Activated T-cell treated with anti-CD3 and anti-CD28 coated beads for 24 hours (primary cell): ENCODE data around the gene SNAPC2.
"Not testable (repeated sequence)": the region's sequence is repeated elsewhere in the genome, so short reads cannot be mapped to it uniquely, and the experiment has no call there.

Experiments used
- DNase-seq: peaks from one replicate; pipeline ENCODE4 v3.0.0-alpha.2; 2020; ENCODE audit warnings: low read depth

Gene SNAPC2

DNA sequence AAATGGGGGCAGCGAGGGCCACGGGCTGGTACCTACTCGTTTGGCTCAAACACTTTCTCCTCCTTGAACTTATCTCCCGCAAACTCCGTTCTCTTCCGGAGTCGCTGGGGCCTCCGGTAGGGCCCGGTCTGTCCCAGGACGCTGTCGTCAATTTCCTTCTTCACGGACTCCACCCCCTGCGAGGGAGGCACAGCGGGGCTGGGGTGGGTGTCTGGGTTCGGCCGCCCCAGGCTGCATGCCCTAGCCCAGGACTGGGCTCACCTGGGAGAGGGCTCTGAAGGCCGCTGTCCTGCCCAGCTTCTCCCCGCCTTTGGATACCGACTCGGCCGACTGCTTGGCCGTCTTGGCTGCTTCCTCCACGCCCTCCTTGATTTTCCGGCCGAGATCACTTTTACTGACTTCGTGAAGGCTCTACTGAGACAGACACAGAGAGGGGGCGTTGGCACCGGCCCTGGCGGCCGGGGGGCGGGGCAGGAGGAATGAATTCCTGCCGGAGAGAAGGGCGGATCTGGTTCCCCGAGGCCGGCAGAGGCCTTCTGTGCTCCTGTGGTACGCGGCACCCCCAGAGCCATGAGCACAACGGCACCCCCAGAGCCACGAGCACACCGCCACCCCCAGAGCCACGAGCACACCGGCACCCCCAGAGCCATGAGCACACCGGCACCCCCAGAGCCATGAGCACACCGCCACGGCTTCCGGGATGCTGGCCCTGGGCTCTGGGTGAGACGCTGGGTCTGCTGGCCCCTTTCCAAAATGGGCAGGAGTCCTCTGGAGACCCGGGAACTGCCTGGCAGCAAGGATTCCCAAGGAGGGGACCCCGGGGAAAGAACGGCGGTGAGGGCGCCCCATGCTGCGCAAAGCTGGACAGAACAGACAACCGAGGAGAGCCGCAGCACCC, 13.9 kb downstream of the SNAPC2 start:
- no peak for DNase-seq

DNA sequence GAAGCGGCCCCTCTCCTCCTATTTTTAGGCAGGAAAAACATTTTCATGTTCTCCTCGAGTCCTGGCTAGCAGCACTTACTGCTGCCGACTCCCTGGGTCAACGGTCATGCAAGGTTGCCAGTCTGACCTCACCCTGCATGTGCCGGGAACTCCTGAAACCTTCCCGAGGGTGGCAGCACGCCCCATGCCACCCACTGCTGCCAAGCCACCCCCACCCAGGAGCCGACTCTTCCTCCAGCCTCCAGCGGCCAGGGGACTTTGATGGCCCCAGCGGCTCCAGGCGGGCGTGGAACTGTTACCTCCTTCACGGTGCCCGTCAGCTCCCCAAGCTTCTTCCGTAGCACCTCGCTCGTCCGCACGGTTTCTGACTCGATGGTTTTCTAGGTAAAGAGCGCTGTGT, 14.6 kb downstream of the SNAPC2 start:
- DNase-seq = no peak

DNA sequence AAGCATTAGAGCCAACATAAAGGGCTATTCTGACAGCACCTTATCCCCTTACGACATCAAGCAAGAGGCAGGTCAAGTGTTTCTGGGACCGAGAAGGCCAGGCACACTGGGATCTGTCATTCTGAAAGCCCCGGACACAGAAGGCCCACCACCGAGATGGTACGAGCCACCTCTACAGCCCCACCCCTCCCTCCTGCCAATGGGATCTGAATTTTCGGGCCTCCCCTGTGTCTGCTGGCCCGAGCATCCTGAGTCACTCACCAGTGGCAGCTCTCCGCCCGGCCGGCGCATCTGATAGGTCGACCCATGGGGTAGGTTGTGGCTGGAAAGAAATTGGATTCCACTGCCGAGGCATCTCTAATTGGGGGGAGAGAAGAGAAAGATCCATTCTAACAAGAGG, 20.7 kb downstream of the SNAPC2 start:
- no peak for DNase-seq

GRCh38 chr19:7941895-7942596, 21.9 kb downstream of the SNAPC2 start:
- DNase-seq = no peak

DNA sequence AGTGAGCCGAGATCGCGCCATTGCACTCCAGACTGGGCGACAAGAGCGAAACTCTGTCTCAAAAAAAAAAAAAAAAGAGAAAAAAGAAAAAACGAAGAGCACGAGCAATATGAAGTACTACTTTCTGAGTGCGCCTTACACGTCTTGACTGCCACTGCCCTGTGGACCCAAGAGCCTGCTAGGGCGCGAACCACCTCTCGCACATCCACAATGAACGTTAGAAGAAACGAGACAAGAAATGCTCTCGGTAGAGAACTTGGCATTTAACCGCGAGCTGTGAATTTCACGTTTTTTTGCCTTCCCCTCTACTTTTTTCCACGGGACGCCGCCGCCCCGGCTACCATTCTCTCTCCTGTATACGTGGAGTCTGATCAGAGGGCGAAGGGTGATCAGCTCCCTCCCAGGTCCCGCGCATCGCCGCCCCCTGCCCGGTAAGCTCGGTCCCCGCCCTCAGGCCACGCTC, 22.9 kb downstream of the SNAPC2 start:
- DNase-seq = no peak

GRCh38 chr19:7943444-7944176, 23.5 kb downstream of the SNAPC2 start, which contains the start of gene TIMM44:
TSS of gene TIMM44 (minus strand) at chr19:7943666. CDS start at chr19:7943651, 15 bp downstream.
- peak; percentile 98 for DNase-seq

- DNase-seq = peak; percentile 83
These were observed 24.1 kb downstream of the SNAPC2 start for GRCh38 chr19:7944177-7944761.

GRCh38 chr19:7947939-7948338, 27.8 kb downstream of the SNAPC2 start:
- DNase-seq = no peak

DNA sequence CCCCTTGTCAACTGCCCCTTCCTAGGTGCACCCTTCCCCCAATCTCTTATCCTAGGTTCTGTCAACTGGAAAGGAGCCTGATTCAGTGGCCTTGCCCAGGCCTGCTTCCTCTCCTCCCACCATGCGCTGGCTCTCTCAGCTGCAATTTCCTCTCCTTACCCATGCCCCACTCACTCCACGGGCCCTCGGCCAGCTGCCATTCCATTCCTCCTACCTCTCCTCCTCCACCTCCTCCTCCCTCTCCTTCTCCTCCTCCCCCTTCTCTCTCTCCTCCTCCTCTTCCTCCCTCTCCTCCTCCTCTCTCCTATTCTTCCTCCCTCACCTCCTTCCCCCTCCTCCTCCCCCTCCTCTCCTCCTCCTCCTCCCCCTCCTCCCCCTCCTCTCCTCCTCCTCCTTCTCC, 32.9 kb downstream of the SNAPC2 start:
- no peak for DNase-seq

DNA sequence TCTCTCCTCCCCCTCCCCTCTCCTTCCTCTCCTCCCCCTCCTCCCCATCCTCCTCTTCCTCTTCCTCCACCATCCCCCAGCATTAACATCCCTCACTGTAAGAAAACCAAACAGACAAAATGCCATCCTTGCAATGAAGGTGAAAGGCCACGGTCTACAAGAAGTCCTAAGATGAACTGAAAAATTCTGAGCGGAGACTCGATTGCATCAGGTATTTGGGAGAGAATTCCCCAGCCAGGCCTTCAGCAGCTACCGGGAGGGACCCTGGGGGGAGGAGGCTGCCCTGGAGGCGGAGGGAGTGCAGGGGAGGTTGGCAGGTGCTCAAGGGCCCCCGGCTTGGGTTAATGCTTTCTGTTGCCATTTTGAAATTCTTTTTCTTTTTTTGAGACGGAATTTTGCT, 33.4 kb downstream of the SNAPC2 start:
- DNase-seq = no peak

DNA sequence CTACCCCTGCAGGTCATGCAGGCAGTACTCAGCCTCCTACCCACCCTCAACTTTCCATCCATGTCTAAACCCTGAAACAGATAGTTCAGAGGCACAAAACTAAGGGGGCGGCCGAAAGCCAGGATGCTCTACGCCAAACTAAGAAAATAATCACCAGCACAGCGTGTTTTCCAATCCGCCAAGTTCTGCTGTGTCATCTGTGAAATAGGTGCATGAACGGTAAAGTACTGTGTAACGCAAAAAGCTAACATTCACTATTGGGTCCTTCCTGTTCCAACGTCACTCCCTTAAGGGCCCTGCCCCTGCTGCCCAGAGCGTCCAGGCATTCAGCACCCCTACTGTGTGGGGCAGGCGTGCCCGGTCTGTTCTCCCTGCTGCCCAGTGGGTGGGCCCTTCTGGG, 35.6 kb downstream of the SNAPC2 start:
- no peak for DNase-seq

DNA sequence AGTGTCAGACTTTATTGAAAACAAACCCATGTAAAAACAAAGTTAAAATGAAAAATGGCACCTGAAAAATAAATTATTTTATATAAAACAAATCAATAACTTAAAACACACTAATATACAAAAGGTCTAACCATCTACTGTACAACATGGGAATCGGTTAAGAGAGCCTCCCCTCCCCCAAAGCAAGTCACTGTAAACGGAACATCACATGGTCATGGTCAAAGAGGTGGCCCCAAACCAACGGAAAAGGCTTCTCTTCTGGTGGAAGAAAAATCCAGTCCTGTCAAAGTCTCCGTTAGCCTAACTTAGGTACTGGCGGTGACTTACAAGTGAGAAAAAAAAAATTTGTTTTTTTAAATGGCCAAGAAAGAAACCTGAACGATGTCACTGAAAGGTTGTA, 39.1 kb downstream of the SNAPC2 start:
- no peak for DNase-seq

DNA sequence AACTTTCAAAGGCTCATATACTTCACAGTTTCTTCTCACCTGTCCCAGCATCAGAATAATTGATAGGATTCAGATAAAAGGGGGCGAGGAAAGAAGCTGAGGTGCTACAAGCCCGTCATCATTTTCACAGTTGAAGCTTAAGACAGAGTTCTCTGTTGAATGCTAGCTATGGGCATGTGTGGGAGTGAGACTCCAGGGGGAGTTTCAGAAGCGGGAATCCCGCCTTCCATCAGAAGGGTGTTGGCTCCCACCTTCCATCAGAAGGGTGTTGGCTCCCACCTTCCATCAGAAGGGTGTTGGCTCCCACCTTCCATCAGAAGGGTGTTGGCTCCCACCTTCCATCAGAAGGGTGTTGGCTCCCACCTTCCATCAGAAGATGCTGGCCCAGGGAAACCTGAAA, 40.9 kb downstream of the SNAPC2 start:
- not testable (repeated sequence) for DNase-seq

GRCh38 chr19:7961920-7962626, 41.9 kb downstream of the SNAPC2 start:
- DNase-seq = no peak

- DNase-seq = no peak
These were observed 42.6 kb downstream of the SNAPC2 start for GRCh38 chr19:7962644-7963268.

GRCh38 chr19:7963566-7963965, 43.4 kb downstream of the SNAPC2 start:
- DNase-seq = no peak

DNA sequence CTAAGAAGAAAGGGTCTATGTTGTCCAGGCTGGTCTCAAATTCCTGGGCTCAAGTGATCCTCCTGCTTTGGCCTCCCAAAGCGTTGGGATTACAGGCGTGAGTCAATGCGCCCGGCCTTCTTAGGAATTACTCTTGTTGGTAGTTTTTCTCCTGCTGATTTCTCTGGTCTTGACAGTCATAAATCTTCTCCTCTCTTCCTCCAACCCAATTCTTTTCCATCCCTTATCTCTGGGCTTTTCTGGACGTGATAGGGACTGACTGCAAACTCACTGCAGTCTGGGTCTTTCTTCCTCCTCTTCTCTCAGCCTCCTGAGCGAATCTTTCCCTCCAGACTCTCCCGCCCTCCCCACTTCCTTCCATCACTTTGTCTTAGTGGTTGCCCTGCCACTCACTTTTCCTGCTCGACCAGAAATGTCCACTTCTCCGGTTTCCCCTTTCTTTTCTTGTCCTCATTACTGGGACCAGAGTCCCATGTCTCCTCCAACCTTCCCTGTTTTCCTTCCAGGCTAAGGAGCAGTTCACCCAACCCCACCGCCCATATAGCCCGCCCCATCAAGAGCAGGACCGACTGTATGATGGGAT, 45.2 kb downstream of the SNAPC2 start:
- DNase-seq = no peak

DNA sequence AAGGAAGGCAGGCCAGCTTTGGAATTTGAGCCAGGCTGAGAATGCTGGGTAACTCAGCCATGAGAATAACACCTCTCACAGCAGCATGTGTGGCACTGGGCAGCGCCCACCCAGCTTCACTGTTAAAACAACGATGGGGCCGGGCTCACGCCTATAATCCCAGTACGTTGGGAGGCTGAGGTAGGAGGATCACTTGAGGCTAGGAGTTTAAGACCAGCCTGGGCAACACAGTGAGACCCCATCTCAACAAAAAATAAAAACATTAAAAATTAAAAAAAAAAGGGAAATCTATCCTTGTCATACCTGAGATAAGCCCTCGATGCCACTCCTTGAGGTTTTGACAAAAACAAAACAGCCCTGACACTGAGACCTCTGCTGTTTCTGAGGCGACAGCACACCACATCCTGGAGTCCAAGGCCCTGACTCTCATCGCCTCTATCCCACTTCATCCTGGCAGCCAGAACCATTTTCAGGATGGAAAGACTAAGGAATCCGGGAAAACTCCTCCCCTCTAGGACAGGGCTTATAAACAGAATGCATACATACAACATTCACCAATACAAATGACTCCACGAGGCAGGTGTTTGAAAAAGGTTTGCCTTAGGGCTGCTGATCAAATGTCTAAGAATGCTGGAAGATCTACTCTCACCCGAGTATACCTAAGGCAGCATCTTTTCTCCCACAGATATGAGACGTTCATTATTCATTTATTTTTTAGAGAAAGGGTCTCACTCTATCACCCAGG, 46.0 kb downstream of the SNAPC2 start:
- no peak for DNase-seq

- no peak for DNase-seq
These were observed 48.1 kb downstream of the SNAPC2 start for GRCh38 chr19:7968008-7968795.
